G401.6 (cell line): ENCODE data around the gene DHCR7.
"Not testable (repeated sequence)": the region's sequence is repeated elsewhere in the genome, so short reads cannot be mapped to it uniquely, and the experiment has no call there.

Experiments
- FAIRE-seq: peaks from 2 replicates; lab custom pipeline; 2012; peaks lifted over from hg19 to GRCh38; lab: Jason Lieb, UNC

The DHCR7 gene

DNA sequence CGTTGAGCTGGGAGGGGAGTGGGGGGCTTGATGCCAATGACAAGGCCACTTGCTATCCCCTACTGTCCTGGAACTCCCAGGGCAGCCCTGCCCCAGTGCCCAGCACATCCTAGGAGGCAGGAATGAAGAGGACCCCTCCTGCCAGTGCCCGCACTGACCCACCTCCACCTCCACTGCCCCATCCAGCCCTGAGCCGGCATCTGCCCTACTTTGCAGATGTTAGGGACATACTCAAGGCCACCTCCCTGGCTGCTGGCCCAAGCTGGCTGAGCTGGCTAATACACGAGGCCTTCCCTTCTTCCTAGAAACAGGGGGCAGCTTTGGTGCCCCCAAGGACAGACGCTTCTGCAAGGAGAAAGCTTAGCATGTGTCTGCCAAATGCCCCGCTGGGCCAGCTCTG, 10.8 kb downstream of the DHCR7 start:
- FAIRE-seq: no peak

- no peak for FAIRE-seq
Observed at GRCh38 chr11:71436861-71437260, 11.3 kb downstream of the DHCR7 start.

GRCh38 chr11:71435278-71435951, 12.8 kb downstream of the DHCR7 start:
- FAIRE-seq: no peak

GRCh38 chr11:71434576-71435130, 13.5 kb downstream of the DHCR7 start:
- no peak for FAIRE-seq

DNA sequence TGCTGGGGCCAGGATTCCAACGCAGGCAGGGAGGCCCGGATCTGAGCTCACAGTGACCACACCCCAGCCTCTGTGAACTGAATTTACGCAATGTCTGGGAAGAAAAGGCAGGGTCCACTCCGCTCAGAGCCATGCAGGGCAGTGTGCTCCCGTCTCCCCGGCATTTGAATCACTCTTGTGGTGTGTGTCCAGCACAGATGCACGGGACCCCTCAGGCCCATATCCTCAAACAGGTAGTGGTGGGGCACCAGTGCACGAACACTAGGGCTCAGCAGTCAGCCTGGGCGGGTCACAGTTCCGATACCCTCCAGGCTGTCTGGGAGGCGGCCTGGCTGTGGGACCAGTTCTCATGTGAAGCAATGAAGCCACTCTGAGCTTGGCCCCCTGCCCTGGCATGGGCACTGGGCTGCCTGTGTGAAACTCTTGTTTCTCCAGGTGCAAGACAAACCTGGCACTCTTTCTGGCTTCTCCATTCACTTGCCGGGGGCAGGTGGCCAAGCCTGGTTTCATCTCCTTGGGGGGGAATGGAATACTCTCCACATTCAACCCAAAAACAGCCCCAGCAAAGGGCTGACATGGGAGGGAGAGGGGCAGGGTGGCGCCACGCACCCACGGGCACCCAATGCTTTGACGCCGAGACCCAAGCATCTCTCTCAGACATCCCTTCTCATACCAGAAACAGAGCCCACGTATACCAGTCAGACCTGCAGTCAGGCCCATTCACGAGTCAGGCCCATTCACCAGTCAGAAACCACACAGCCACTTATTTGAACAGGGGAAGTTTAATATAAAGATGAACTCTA, 14.3 kb downstream of the DHCR7 start:
- FAIRE-seq: no peak

- FAIRE-seq: no peak
Observed at GRCh38 chr11:71432761-71433647, 15.2 kb downstream of the DHCR7 start.

GRCh38 chr11:71431271-71431670, 16.9 kb downstream of the DHCR7 start:
- no peak for FAIRE-seq

GRCh38 chr11:71430166-71430565, 18.0 kb downstream of the DHCR7 start:
- no peak for FAIRE-seq

GRCh38 chr11:71429701-71430100, 18.5 kb downstream of the DHCR7 start:
- FAIRE-seq: no peak

GRCh38 chr11:71428861-71429435, 19.2 kb downstream of the DHCR7 start:
- FAIRE-seq: no peak

GRCh38 chr11:71426413-71426812, 21.8 kb downstream of the DHCR7 start:
- FAIRE-seq: no peak

DNA sequence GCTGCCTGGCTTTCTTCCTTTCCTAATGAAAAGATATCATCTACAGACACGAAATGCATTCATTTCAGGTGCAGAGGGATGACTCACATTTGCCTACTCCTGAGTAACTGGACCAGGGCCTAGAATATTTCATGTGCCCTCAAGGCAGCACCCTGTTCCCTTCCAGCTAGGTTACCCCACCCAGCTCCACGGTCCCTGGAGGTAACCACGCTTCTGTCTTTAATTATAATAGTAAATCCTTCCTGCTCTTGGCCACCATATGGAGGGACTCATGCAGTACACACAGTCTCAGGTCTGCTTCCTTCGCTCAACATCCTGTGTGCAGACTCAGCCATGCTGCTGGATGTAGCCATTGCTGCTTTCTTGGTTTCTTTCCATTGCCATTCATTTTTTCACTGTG, 22.3 kb downstream of the DHCR7 start:
- FAIRE-seq: no peak

DNA sequence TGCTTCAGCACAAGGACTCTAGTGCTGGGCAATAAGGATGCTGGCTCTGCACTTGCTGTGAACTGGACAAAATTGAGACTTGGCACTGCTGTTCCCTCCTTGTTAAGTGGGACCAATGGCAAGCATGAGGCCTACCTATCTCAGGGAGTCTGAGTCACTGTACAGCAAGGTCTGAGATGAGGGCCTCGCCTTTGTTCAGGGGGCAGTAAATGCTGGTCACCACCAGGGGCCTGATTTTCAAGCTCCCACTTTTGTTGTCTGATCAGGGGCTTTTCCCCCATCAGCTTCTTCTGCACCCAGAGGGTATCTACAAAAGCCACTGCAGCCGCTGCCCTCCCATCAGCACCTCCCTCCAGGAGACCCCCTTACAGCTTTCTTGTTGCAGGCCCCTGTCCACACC, 22.8 kb downstream of the DHCR7 start:
- FAIRE-seq: no peak

DNA sequence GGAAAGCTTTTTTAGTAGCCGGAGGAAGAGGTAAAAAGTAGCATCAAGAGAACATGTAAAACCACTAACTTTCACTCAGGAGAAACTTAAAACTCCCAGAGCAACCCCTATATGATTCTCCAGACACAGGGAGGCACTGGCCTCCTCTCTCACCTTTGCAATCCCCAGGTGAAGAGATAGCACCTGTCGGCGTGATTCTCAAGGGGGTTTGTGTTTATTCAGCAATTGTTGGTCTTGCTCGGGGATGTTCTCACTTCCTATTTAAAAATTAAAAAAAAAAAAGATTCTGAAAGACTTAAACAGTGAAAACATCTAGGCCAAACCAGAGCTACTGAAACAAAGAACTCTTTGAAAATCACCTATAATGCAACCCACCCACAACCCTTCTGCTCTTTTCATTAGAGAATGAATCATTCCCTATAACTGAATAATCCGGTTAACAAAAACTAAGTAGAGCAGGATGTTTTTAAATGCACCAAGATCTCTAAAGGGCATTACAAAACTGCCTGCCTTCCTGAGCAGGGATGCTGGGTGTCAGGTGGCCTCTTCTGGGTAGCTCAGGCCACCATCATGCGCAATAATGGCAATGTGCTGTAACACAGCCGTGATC, 24.9 kb downstream of the DHCR7 start:
- no peak for FAIRE-seq

- FAIRE-seq: not testable (repeated sequence)
Observed at GRCh38 chr11:71422318-71422717, 25.9 kb downstream of the DHCR7 start.

- FAIRE-seq: no peak
Observed at GRCh38 chr11:71421392-71421950, 26.7 kb downstream of the DHCR7 start.

DNA sequence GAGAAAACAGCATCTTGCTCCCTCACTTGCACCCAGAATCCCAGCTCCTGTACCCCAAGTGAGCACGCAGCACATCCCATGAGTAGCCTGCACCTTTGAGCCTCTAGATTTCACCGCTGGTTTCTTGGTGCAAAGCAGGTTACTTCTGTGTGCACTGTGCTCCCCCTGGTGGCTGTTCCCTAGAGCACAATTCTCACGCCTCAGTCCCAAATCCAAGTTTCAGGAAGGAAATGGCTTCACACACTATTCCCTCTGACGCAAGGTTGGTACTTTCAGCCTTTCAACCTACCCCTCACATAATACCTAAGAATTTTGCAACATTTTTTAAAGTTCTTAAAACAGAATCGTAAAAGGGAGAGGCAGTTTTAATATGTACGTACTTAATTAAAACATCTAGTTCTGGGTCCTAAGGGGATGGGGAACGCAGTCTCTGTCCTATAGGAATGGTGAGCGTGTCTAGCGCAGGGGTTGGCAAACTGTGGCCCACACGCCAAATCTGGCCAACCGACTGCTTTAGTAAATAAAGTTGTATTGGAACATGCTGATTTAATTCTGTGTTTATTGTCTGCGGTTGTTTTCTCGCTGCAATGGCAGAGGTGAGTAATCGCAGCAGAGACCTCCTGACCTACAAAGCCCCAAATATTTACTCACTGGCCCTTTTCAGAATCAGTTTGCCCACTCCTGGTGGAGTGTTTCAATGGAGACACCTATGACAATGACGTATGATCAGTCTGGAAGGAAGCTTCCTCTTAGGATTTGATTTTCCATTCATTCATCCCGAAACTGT, 27.5 kb downstream of the DHCR7 start:
- FAIRE-seq: no peak

GRCh38 chr11:71418643-71419042, 29.6 kb downstream of the DHCR7 start:
- FAIRE-seq: no peak

DNA sequence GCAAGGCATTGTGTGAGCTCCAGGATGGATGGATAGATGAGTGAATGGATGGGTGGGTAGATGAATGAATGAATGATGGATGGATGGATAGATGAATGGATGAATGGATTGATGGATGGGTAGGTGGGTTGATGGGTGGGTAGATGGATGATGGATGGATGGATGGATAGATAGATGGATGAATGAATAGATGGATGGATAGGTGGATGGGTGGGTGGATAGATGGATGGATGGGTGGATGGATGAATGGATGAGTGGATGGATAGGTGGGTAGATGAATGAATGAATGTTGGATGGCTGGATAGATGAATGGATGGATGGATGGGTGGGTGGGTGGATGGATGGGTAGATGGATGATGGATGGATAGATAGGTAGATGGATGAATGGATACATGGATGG, 33.5 kb downstream of the DHCR7 start:
- no peak for FAIRE-seq

- no peak for FAIRE-seq
Observed at GRCh38 chr11:71410363-71410966, 37.7 kb downstream of the DHCR7 start.
